CD14-positive monocyte (primary cell): Measurements from ENCODE around the gene KLF14. TPM values are rescaled to one million over a fixed set of nuclear protein-coding genes. Genes with fewer than 3 reads are reported as not detected.

ENCODE experiments used
- DNase-seq, 3 donors: peaks; one replicate each; pipeline ENCODE4 v3.0.0-alpha.2; 2011 to 2022
- H2AFZ ChIP-seq: 2 replicates; pipeline ENCODE4 v1.6.0; 2012; ENCODE audit warnings: mild to moderate bottlenecking, low read depth, low read length, inconsistent platforms; ENCODE audit not compliant: insufficient read depth, poor library complexity, severe bottlenecking
- H3K27ac ChIP-seq, 2 donors: 1 replicate in 1 of 2; 2 replicates in 1 of 2; pipeline ENCODE4 v1.5.1; 2012 to 2013; ENCODE audit warnings: low read length in 2 of 2, control low read depth in 1 of 2, inconsistent platforms in 1 of 2, low read depth in 1 of 2, mild to moderate bottlenecking in 1 of 2
- H3K27me3 ChIP-seq, 2 donors: one replicate each; pipeline versions ENCODE4 v1.6.0 to v1.6.1; 2011 to 2013; ENCODE audit warnings: low read length in 2 of 2; ENCODE audit not compliant: control insufficient read depth in 2 of 2, insufficient read depth in 2 of 2
- H3K36me3 ChIP-seq, 2 donors: replicated peaks in 1 of 2; 1 replicate in 1 of 2; 2 replicates in 1 of 2; pipeline versions ENCODE4 v1.5.1 to v1.6.1; 2012 to 2013; ENCODE audit warnings: low read length in 2 of 2, control low read depth in 1 of 2, inconsistent platforms in 1 of 2, mild to moderate bottlenecking in 1 of 2; ENCODE audit not compliant: insufficient read depth in 2 of 2, control insufficient read depth in 1 of 2
- H3K4me1 ChIP-seq, 2 donors: 1 replicate in 1 of 2; 2 replicates in 1 of 2; pipeline versions ENCODE4 v1.5.1 to v1.6.1; 2012 to 2013; ENCODE audit warnings: low read length in 2 of 2, control low read depth in 1 of 2, inconsistent platforms in 1 of 2, mild to moderate bottlenecking in 1 of 2, moderate library complexity in 1 of 2; ENCODE audit not compliant: insufficient read depth in 2 of 2, control insufficient read depth in 1 of 2
- H3K4me2 ChIP-seq: replicated peaks from 2 replicates; pipeline ENCODE3; 2012; ENCODE audit warnings: low read length, moderate library complexity, mild to moderate bottlenecking; ENCODE audit not compliant: poor library complexity, severe bottlenecking; ENCODE audit errors: extremely low read depth
- H3K4me3 ChIP-seq, 3 experiments: fragments of 200-600 bp in 1 of 3; sonication (generic) in 1 of 3; replicated peaks in 1 of 3; 1 replicate in 2 of 3; 2 replicates in 1 of 3; pipeline ENCODE4 v1.5.1; 2011 to 2013; ENCODE audit warnings: low read length in 3 of 3, mild to moderate bottlenecking in 3 of 3, control low read depth in 2 of 3, low read depth in 2 of 3, inconsistent platforms in 1 of 3, moderate library complexity in 1 of 3
- H3K79me2 ChIP-seq: 2 replicates; pipeline ENCODE4 v1.6.0; 2012; ENCODE audit warnings: mild to moderate bottlenecking, control low read depth, inconsistent platforms, low read length, moderate library complexity; ENCODE audit not compliant: insufficient read depth
- H3K9ac ChIP-seq: 2 replicates; pipeline ENCODE4 v1.6.0; 2017; ENCODE audit warnings: low read length, mild to moderate bottlenecking; ENCODE audit not compliant: insufficient read depth, poor library complexity, severe bottlenecking
- H3K9me3 ChIP-seq, 2 donors: replicated peaks in 1 of 2; 1 replicate in 1 of 2; 2 replicates in 1 of 2; pipeline versions ENCODE4 v1.5.1 to v1.6.1; 2012 to 2013; ENCODE audit warnings: low read length in 2 of 2, control low read depth in 1 of 2; ENCODE audit not compliant: control insufficient read depth in 1 of 2, insufficient read depth in 1 of 2
- H4K20me1 ChIP-seq: 2 replicates; pipeline ENCODE4 v1.6.0; 2012; ENCODE audit warnings: mild to moderate bottlenecking, low read length, control low read depth, moderate library complexity; ENCODE audit not compliant: insufficient read depth
- H3K27ac Mint-ChIP-seq, 7 donors: one replicate each; pipeline ENCODE4 v1.8.0; 2020; ENCODE audit warnings: mild to moderate bottlenecking in 7 of 7, mixed read lengths in 7 of 7, moderate library complexity in 6 of 7, inconsistent platforms in 2 of 7
- H3K27me3 Mint-ChIP-seq, 3 donors: one replicate each; pipeline ENCODE4 v1.8.0; 2021 to 2022; ENCODE audit warnings: low read depth in 3 of 3, mild to moderate bottlenecking in 3 of 3, mixed read lengths in 3 of 3, moderate library complexity in 3 of 3, inconsistent platforms in 1 of 3
- H3K36me3 Mint-ChIP-seq, 2 donors: one replicate each; pipeline ENCODE4 v1.8.0; 2020; ENCODE audit warnings: mixed read lengths in 2 of 2, inconsistent platforms in 1 of 2, mild to moderate bottlenecking in 1 of 2
- H3K4me1 Mint-ChIP-seq: one replicate; pipeline ENCODE4 v1.8.0; 2020; ENCODE audit warnings: mild to moderate bottlenecking, mixed read lengths
- H3K4me3 Mint-ChIP-seq, 2 donors: one replicate each; pipeline ENCODE4 v1.8.0; 2020; ENCODE audit warnings: mild to moderate bottlenecking in 2 of 2, mixed read lengths in 2 of 2, moderate library complexity in 1 of 2
- H3K9me3 Mint-ChIP-seq, 7 donors: one replicate each; pipeline ENCODE4 v1.8.0; 2020 to 2022; ENCODE audit warnings: mixed read lengths in 7 of 7, mild to moderate bottlenecking in 6 of 7, moderate library complexity in 6 of 7, inconsistent platforms in 2 of 7
- CTCF ChIP-seq: fragments of 200-600 bp; IDR thresholded peaks from one replicate; pipeline ENCODE4 v1.8.0; 2022; ENCODE audit warnings: antibody characterized with exemption, mild to moderate bottlenecking
- WGBS: methylation state at CpG from one replicate; pipeline ENCODE4 v1.1.5; 2013; ENCODE audit warnings: missing lambda C conversion rate; ENCODE audit not compliant: insufficient coverage; 5-methylcytosine and 5-hydroxymethylcytosine counted together
- intact Hi-C, 2 donors: fragments of 100-400 bp; cut with micrococcal nuclease; formaldehyde crosslinking; loops; one replicate each; pipeline versions ENCODE4 v1.15.0 to v1.15.1; 2023
- polyA plus RNA-seq, 3 donors: library from polyadenylated mRNA; depleted of rRNA in 1 of 3; unstranded in 2 of 3; stranded (reverse) in 1 of 3; fragments of 300-500 nt in 2 of 3; fragments of >200 nt in 1 of 3; fragmentation: Illumina TruSeq in 2 of 3; gene quantifications; 1 replicate in 2 of 3; 2 replicates in 1 of 3; pipeline ENCODE4 v1.2.3, GENCODE V29; 2012 to 2021

The KLF14 gene
- polyA plus RNA-seq, 3 donors = 0.09 TPM; not detected in 2

GRCh38 chr7:130752424-130752823 lies 18.4 kb upstream of the KLF14 start:
- no peaks in the 10 kb centered on the region for H3K36me3 ChIP-seq
- no peaks in the 10 kb centered on the region for H4K20me1 ChIP-seq
- H3K27me3 ChIP-seq = peaks cover 14 to 26% of the 10 kb centered on the region in 2 donors
- H3K4me1 ChIP-seq = no peaks in the 10 kb centered on the region
- intact Hi-C loops = loop anchor here in 1 of 2 donors (10.0 kb wide), 2 partner anchors 508 to 678 kb away; partner anchors contain the start of gene KLHDC10
- no peak overlapping the region for H3K9ac ChIP-seq
- WGBS = 95% methylated on average over 5 of the region's 8 CpGs
- no peak overlapping the region for H3K4me3 ChIP-seq
- no peak for DNase-seq
- H3K4me1 Mint-ChIP-seq = peaks cover 2% of the 10 kb centered on the region
- H3K36me3 Mint-ChIP-seq = no peaks in the 10 kb centered on the region
- H3K79me2 ChIP-seq = no peaks in the 10 kb centered on the region
- H3K4me2 ChIP-seq = no peak overlapping the region
- no peak overlapping the region for H2AFZ ChIP-seq
- peaks cover 19 to 33% (median 22%) of the 10 kb centered on the region in 3 donors for H3K27me3 Mint-ChIP-seq
- H3K4me3 Mint-ChIP-seq = peak overlapping the region in 1 of 2 donors; percentile 19
- no peaks in the 10 kb centered on the region for H3K9me3 ChIP-seq
- H3K27ac ChIP-seq = no peak overlapping the region
- peaks cover 0 to 2% (median 0%) of the 10 kb centered on the region in 7 donors for H3K9me3 Mint-ChIP-seq
- H3K27ac Mint-ChIP-seq = no peak overlapping the region
- TF ChIP-seq CTCF = no peak

GRCh38 chr7:130750755-130751154 lies 16.7 kb upstream of the KLF14 start:
- no peaks in the 10 kb centered on the region for H3K36me3 Mint-ChIP-seq
- H3K4me3 ChIP-seq = no peak overlapping the region
- intact Hi-C loops = loop anchor here in 1 of 2 donors (10.0 kb wide), 2 partner anchors 506 to 676 kb away; partner anchors contain the start of gene KLHDC10
- no peak overlapping the region for H3K4me3 Mint-ChIP-seq
- H3K9me3 ChIP-seq = no peaks in the 10 kb centered on the region
- no peak overlapping the region for H3K9ac ChIP-seq
- peaks cover 0 to 2% (median 0%) of the 10 kb centered on the region in 7 donors for H3K9me3 Mint-ChIP-seq
- H3K27ac Mint-ChIP-seq = no peak overlapping the region
- H3K4me1 Mint-ChIP-seq = peaks cover 2% of the 10 kb centered on the region
- no peaks in the 10 kb centered on the region for H3K79me2 ChIP-seq
- peaks cover 28 to 41% of the 10 kb centered on the region in 2 donors for H3K27me3 ChIP-seq
- H3K4me1 ChIP-seq = no peaks in the 10 kb centered on the region
- no peak overlapping the region for H2AFZ ChIP-seq
- H4K20me1 ChIP-seq = no peaks in the 10 kb centered on the region
- H3K27ac ChIP-seq = no peak overlapping the region
- H3K36me3 ChIP-seq = no peaks in the 10 kb centered on the region
- no peak overlapping the region for H3K4me2 ChIP-seq
- no peak for DNase-seq
- no CpG with 5 or more reads among the region's 3 CpGs for WGBS
- H3K27me3 Mint-ChIP-seq = peaks cover 32 to 44% (median 35%) of the 10 kb centered on the region in 3 donors
- no peak for TF ChIP-seq CTCF
